Subcutaneous adipose tissue (tissue), 4 donors: ENCODE measurements around the gene ONECUT3. TPM values are rescaled to one million over a fixed set of nuclear protein-coding genes. Genes with fewer than 3 reads are reported as not detected.

Experiments used
- total RNA-seq, 4 donors: library from RNA; depleted of rRNA; stranded (reverse); fragments of >200 nt; gene quantifications; one replicate each; pipeline ENCODE4 v1.1.0, GENCODE V29; 2016
- TF ChIP-seq, protein P1 (sequence below): fragments of 450-650 bp; IDR thresholded peaks from one replicate; pipeline ENCODE4 v1.5.1; 2016; ENCODE audit warnings: low read depth, mild to moderate bottlenecking, control low read depth, antibody characterized with exemption, moderate library complexity

The ONECUT3 gene
- total RNA-seq, 4 donors from 2014 or later: not detected

- TF ChIP-seq, protein P1, sequence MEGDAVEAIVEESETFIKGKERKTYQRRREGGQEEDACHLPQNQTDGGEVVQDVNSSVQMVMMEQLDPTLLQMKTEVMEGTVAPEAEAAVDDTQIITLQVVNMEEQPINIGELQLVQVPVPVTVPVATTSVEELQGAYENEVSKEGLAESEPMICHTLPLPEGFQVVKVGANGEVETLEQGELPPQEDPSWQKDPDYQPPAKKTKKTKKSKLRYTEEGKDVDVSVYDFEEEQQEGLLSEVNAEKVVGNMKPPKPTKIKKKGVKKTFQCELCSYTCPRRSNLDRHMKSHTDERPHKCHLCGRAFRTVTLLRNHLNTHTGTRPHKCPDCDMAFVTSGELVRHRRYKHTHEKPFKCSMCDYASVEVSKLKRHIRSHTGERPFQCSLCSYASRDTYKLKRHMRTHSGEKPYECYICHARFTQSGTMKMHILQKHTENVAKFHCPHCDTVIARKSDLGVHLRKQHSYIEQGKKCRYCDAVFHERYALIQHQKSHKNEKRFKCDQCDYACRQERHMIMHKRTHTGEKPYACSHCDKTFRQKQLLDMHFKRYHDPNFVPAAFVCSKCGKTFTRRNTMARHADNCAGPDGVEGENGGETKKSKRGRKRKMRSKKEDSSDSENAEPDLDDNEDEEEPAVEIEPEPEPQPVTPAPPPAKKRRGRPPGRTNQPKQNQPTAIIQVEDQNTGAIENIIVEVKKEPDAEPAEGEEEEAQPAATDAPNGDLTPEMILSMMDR: no peak
Measured at GRCh38 chr19:1717970-1718264, 35.4 kb upstream of the ONECUT3 start.

DNA sequence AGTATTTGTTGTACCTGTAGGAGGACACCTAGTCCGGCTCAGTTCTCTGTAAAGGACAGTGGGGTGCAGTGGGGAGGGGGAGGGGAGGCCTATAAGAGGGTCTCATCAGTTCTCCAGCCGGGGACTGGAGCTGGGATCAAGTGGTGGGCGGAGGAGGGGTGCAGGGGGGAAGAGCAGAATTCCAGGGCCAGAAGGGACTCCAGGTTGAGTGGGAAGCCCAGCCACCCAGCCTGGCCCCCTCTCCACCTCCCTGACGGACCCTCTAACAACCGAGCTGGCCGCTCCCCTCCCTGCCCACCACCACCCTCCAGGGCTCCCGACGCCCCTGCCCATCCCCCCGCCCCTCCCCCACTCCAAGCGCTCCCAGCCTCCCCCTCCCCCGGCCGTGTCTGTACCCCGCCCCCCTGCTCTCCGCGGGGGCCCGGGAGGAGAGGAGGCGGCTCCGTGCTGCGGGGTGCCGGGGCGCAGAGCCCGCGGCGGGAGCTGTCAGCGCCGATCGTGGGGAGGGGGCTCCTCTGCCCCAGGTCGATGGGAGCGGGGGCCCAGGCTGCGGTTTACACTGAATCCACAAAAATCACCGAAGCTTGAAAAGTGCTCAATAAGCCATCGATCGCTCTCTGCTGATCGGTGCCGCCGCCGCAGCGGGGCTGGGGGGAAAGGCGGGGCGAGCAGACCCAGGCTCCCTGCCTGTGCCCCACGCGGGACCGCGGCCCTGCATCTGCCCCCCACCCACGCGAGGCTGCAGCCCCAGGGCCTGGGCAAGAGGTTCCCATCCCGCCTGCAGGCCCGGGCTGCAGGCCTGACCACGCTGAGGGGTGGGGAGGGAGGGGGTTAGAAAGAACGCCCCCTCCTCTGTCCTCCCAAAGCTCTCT lies 34.6 kb upstream of the ONECUT3 start:
- TF ChIP-seq, protein P1: no peak

DNA sequence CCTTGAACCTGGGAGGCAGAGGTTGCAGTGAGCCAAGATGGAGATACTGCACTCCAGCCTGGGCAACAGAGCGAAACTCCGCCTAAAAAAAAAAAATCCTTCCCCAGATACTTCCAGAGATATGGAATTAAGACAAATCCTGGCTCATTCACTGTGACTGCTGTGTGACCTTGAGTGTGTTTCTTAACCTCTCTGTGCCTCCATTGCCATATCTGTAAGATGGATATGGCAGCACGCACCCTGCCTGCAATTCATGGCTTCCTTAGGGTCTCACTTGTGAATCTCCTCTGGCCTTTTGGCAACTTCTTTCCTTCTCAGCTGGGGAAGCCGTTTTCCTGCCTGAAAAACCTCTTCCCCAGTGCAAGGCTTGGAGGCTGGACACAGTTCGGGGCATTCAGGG lies 33.8 kb upstream of the ONECUT3 start:
- TF ChIP-seq, protein P1: no peak

DNA sequence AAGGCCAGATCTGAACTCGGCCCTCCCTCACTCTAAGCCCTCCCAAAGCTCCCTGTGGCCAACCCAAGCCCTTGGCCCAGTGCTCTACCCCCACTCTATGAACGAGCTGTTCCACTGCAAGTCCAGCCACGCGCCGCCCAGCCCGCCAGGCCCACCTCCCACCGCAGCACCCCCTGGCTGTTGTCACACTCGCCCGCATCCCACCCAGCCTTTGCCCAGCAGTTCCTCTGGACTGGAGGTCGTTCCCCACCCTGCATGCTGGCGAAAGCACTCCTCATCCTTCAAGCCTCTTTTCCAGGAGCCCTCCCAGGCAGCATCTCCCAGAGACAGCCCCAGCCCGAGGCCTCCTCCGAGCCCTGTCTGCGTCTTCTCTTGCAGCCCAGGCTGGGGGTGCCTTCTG lies 33.1 kb upstream of the ONECUT3 start:
- TF ChIP-seq, protein P1: no peak

GRCh38 chr19:1725100-1726064 lies 27.9 kb upstream of the ONECUT3 start:
- TF ChIP-seq, protein P1: no peak

DNA sequence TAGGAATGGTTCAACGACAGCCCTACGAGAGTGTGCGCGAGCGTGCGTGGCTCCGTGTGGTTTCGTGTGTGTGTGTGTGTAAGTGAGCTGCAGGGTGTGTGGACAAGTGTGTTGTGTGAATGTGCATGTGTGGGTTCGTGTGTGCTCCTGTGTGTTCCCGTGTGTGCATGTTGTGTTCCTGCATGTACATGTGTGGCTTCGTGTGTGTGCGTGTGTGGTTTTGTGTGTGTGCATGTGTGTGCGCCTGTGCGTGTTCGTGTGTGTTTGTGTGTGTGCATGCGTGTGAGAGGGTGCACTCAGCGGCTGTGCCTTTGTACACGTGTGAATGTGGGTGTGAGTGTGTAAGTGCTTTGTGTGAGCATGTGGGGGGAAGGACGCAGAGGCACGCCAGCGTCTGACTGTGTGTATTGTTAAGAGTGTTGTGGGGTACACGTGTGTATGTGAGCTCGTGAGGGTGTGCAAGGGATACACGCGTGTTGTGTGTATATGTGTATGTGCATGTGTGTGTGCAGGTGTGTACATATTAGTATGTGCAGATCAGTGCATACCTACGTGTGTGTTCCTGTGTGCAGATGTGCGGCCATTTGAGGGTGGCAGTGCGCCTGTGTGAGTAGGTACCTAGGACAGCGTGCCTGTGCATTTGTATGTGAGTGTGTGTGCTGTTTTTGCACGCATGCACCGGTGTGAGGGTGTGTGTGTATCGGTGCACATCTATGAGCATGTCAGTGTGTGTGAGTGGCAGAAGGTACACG lies 24.3 kb upstream of the ONECUT3 start:
- TF ChIP-seq, protein P1: no peak
